Coronary artery (tissue), 2 donors: Measurements from ENCODE around the gene MBP.

Source experiments
- DNase-seq: peaks from one replicate; pipeline ENCODE4 v3.0.0-alpha.2; 2017; ENCODE audit warnings: low spot score
- H3K27ac ChIP-seq, 2 donors: fragments of 200-600 bp; sonication (generic); one replicate each; pipeline ENCODE4 v1.5.1; 2016 to 2019
- H3K4me3 ChIP-seq: fragments of 200-600 bp; sonication (generic); 2 replicates; pipeline ENCODE4 v1.5.1; 2016; ENCODE audit warnings: mild to moderate bottlenecking, moderate library complexity
- CTCF ChIP-seq: fragments of 200-600 bp; sonication (generic); IDR thresholded peaks from one replicate; pipeline ENCODE4 v1.5.1; 2019; ENCODE audit warnings: antibody characterized with exemption

Gene MBP

GRCh38 chr18:77072566-77072965 is 60.0 kb downstream of the MBP start:
- H3K27ac ChIP-seq = peak overlapping the region; percentile 29 to 77

DNA sequence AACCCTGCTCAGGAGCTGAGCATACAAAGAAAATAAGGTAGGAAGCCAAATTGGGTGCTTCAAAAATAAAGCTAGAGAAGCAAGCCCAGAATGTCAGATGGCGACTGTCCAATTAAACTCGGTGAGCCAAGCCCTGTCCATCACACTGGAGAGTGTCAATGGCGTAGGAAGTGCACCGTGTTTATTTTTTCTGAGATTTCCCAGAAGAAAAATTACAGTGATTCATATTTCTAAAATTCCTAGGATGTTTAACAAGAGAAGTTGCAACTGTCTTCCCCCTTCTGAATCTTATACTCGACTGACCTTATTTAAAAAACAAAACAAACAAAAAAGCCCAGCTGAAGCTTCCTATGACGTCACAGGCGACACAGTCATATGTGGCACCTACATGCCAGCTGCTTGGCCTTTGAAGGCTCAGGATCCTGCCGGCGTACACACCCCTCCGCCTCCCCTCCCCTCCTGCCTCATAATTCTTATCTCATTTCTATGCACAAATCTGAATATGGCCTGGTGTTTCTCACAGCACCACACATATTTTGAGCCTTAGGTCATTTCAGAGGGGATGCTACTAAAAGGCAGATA is 60.8 kb downstream of the MBP start:
- TF ChIP-seq CTCF = no peak
- no peak for DNase-seq
- Histone ChIP-seq H3K4me3 (peak overlapping the region; percentile 11), H3K27ac (peak overlapping the region; percentile 48 to 77)

More at GRCh38 chr18:77072566-77072965, 60.0 kb downstream of the MBP start:
- TF ChIP-seq CTCF = no peak
- DNase-seq = no peak
- H3K4me3 ChIP-seq = no peak overlapping the region

GRCh38 chr18:77071061-77071460 is 61.5 kb downstream of the MBP start:
- H3K4me3 ChIP-seq = no peak overlapping the region
- DNase-seq = no peak
- peak overlapping the region; percentile 48 to 77 for H3K27ac ChIP-seq
- TF ChIP-seq CTCF = no peak

- Histone ChIP-seq H3K4me3 (no peak overlapping the region), H3K27ac (peak overlapping the region in 1 of 2 donors; percentile 77)
- DNase-seq = no peak
- no peak for TF ChIP-seq CTCF
These were observed 62.0 kb downstream of the MBP start for GRCh38 chr18:77070627-77071026.

- no peak overlapping the region for H3K27ac ChIP-seq
- DNase-seq = no peak
These were observed 62.7 kb downstream of the MBP start for GRCh38 chr18:77069931-77070330.

DNA sequence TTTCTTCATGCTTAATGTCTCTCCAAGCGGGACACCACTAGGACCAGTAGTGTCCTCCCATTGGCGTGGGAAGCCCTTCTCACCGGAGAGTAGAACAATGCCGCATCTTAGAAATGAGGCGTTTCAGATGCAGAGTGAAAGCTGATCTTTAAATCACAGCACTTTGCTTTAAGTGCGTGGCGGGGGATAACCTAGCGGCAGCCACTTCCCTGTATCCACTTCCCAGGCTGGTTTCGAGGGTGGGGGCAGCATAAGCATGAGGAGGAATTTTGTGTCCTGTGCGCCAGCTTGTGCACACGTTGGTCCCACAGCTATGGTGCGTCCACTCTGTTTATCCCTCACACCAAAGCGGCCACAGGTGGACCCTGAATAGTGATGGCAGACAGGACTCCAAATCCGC is 63.1 kb downstream of the MBP start:
- Histone ChIP-seq H3K27ac (peak overlapping the region in 1 of 2 donors; percentile 87), H3K4me3 (no peak overlapping the region)
- TF ChIP-seq CTCF = no peak
- no peak for DNase-seq

More at GRCh38 chr18:77069931-77070330, 62.7 kb downstream of the MBP start:
- no peak for TF ChIP-seq CTCF
- no peak overlapping the region for H3K4me3 ChIP-seq
